Measurements from ENCODE around the gene MYO1H.
"Not testable (repeated sequence)": the region's sequence is repeated elsewhere in the genome, so short reads cannot be mapped to it uniquely, and the experiment has no call there.

Gene MYO1H

DNA sequence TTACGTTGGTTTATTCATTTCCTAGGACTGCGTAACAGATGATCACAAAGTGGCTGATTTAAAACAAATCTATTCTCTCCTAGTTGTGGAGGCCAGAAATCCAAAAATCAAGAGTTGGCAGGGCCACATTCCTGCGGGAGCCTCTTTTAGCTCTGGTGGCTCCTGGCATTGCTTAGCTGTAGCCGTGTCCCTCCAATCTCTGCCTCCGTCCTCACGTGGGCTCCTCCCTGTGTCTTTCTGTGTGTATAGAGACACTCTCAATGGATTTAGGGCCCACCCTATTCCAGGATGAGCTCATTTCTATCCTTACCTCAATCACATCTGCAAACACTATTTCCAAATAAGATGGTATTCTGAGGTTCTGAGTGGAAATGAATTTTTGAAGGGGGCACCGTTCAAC is 86.9 kb downstream of the MYO1H start:
- Histone ChIP-seq H3K27ac (ENCODE audit: low read length) (no peak overlapping the region), H3K9ac (ENCODE audit: low read length in 2 of 2) (no peak overlapping the region), H3K4me3 (ENCODE audit: low read length in 2 of 2) (no peak overlapping the region), H3K36me3 (ENCODE audit: control insufficient read depth in 2 of 2, insufficient read depth in 2 of 2, low read length in 2 of 2) (peaks cover 0 to 4% of the 10 kb centered on the region in 2 donors), H3K27me3 (ENCODE audit: control insufficient read depth in 1 of 2, insufficient read depth in 2 of 2, low read length in 2 of 2) (no peaks in the 10 kb centered on the region), H3K9me3 (ENCODE audit: control insufficient read depth in 2 of 2, low read length in 2 of 2) (no peaks in the 10 kb centered on the region), H3K4me1 (ENCODE audit: control insufficient read depth, insufficient read depth, low read length) (peaks cover 2% of the 10 kb centered on the region)

DNA sequence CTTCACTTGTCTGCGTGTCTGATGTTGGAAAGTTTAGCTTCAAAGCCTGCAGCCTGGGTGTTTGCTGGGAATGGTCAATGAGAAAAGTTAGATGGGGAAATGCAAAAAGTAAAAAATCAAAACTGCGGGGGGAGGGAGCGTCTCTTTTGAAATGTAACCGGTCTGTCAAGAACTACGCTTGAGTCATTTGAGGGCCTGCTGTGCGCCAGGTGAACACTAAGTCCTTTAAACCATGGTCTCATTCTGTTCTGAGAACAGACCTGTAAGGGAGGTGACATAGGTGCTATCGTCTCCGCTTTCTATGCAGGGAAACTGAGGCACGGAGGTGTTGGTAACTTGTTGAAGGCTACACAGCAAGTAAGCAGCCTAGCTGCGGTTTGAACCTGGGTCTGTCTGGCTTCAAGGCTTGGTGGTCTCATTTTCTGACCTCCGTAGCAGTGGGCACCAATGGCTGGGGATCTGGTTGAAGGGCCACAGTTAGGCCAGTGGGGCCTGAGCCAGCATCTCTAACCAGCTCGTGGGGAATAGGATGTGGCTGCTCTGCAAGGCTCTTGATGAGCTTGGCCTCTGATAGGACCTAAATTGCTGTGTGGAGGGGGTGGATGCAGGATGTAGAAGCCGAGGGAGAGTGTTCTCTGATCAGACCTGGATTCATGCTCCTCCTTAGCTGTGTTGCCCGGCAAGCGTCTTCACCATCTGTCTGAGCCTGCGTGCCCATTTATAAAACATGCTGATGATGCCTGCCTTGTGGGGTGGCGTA is 87.9 kb downstream of the MYO1H start:
- Histone ChIP-seq H3K9me3 (ENCODE audit: control insufficient read depth in 2 of 2, low read length in 2 of 2) (no peaks in the 10 kb centered on the region), H3K27ac (ENCODE audit: low read length) (no peak overlapping the region), H3K4me3 (ENCODE audit: low read length in 2 of 2) (no peak overlapping the region), H3K4me1 (ENCODE audit: control insufficient read depth, insufficient read depth, low read length) (peaks cover 2% of the 10 kb centered on the region), H3K36me3 (ENCODE audit: control insufficient read depth in 2 of 2, insufficient read depth in 2 of 2, low read length in 2 of 2) (peaks cover 0 to 5% of the 10 kb centered on the region in 2 donors), H3K9ac (ENCODE audit: low read length in 2 of 2) (no peak overlapping the region), H3K27me3 (ENCODE audit: control insufficient read depth in 1 of 2, insufficient read depth in 2 of 2, low read length in 2 of 2) (no peaks in the 10 kb centered on the region)

DNA sequence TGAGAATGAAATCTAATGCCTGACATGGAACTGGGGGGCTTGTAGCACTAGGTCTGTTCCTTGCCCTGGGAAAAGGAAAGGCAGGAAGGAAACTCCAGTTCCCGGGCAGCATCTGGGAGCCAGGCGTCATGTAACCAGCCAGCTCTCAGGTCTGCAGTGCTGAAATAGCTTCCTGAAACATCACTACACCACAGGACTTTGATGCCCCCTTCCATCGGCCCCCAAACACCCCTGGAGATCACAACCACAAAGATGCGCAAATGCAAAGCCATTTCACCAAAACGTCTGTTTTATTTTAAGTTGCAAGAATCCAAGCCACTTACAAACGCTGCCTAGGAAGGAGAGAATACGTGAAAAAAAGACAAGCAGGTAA is 88.5 kb downstream of the MYO1H start:
- H3K4me3 ChIP-seq (ENCODE audit: low read length in 2 of 2), result no peak overlapping the region
- H3K9ac ChIP-seq (ENCODE audit: low read length in 2 of 2), result no peak overlapping the region
- peaks cover 2% of the 10 kb centered on the region for H3K4me1 ChIP-seq (ENCODE audit: control insufficient read depth, insufficient read depth, low read length)
- H3K36me3 ChIP-seq (ENCODE audit: control insufficient read depth in 2 of 2, insufficient read depth in 2 of 2, low read length in 2 of 2), result peaks cover 0 to 5% of the 10 kb centered on the region in 2 donors
- no peaks in the 10 kb centered on the region for H3K27me3 ChIP-seq (ENCODE audit: control insufficient read depth in 1 of 2, insufficient read depth in 2 of 2, low read length in 2 of 2)
- H3K9me3 ChIP-seq (ENCODE audit: control insufficient read depth in 2 of 2, low read length in 2 of 2), result no peaks in the 10 kb centered on the region
- no peak overlapping the region for H3K27ac ChIP-seq (ENCODE audit: low read length)

DNA sequence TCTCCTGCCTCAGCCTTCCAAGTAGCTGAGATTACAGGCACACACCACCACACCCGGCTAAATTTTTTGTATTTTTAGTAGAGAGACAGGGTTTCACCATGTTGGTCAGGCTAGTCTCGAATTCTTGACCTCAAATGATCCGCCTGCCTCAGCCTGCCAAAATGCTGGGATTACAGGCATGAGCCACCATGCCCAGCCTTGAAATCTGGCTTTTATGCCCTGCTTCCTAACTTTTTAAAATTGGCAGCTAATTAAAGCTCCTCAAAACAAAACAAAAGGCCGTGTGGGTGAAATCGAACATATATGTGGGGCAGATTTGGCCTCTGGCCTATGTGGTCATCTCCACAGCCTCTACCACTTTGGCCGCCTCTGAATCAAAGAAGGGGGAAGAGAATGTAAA is 91.5 kb downstream of the MYO1H start:
- peaks cover 2% of the 10 kb centered on the region for H3K4me1 ChIP-seq (ENCODE audit: control insufficient read depth, insufficient read depth, low read length)
- H3K4me3 ChIP-seq (ENCODE audit: low read length in 2 of 2), result no peak overlapping the region
- H3K27ac ChIP-seq (ENCODE audit: low read length), result no peak overlapping the region
- no peaks in the 10 kb centered on the region for H3K9me3 ChIP-seq (ENCODE audit: control insufficient read depth in 2 of 2, low read length in 2 of 2)
- H3K9ac ChIP-seq (ENCODE audit: low read length in 2 of 2), result no peak overlapping the region
- peaks cover 2 to 8% of the 10 kb centered on the region in 2 donors for H3K36me3 ChIP-seq (ENCODE audit: control insufficient read depth in 2 of 2, insufficient read depth in 2 of 2, low read length in 2 of 2)
- no peaks in the 10 kb centered on the region for H3K27me3 ChIP-seq (ENCODE audit: control insufficient read depth in 1 of 2, insufficient read depth in 2 of 2, low read length in 2 of 2)

DNA sequence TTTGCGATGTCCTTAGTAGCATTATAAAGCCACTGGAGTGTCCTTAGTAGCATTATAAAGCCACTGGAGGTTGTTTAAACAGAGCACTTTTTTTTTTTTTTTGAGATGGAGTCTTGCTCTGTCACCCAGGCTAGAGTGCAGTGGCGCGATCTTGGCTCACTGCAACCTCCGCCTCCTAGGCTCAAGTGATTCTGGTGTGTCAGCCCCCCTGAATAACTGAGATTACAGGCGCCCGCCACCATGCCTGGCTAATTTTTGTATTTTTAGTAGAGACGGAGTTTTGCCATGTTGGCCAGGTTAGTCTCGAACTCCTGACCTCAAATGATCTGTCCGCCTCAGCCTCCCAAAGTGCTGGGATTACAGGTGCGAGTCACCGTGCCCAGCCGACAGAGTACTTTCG is 92.3 kb downstream of the MYO1H start:
- not testable (repeated sequence) for H3K27me3 ChIP-seq (ENCODE audit: control insufficient read depth in 1 of 2, insufficient read depth in 2 of 2, low read length in 2 of 2); H3K9ac ChIP-seq (ENCODE audit: low read length in 2 of 2); H3K9me3 ChIP-seq (ENCODE audit: control insufficient read depth in 2 of 2, low read length in 2 of 2); H3K27ac ChIP-seq (ENCODE audit: low read length); H3K4me3 ChIP-seq (ENCODE audit: low read length in 2 of 2); H3K4me1 ChIP-seq (ENCODE audit: control insufficient read depth, insufficient read depth, low read length)
- H3K36me3 ChIP-seq (ENCODE audit: control insufficient read depth in 2 of 2, insufficient read depth in 2 of 2, low read length in 2 of 2), result peaks cover 5 to 15% of the 10 kb centered on the region in 2 donors

DNA sequence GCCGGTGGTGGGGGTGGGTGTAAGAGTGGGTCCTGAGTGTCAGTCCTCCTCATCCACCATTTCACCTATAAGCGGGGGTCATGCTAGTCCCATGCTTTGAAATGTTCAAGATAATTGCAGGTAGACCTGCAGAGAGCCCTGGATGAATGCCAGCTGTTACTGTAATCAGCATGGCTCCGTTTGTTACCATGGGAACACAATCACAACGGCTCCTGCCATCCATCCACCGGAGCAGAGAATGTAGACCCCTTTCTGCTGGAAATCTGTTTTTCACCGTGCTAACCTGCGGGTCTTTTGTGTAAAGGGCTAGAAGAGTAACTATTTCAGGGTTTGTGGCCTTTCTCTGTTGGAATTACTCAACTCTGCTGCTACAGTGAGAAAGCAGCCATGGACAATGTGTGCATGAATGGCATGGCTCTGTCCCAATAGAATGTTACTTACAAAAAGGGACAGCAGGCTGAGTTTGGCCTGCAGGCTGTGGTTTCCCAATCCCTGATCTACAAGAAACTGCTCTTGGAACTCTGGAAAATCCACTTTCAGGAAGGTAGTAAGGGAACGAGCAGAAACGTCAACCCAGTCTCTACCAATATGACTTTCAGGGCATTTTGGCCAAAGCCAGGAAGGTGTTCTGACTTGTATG is 93.3 kb downstream of the MYO1H start:
- Histone ChIP-seq H3K4me3 (ENCODE audit: low read length in 2 of 2) (no peak overlapping the region), H3K27me3 (ENCODE audit: control insufficient read depth in 1 of 2, insufficient read depth in 2 of 2, low read length in 2 of 2) (no peaks in the 10 kb centered on the region), H3K4me1 (ENCODE audit: control insufficient read depth, insufficient read depth, low read length) (no peaks in the 10 kb centered on the region), H3K9me3 (ENCODE audit: control insufficient read depth in 2 of 2, low read length in 2 of 2) (no peaks in the 10 kb centered on the region), H3K36me3 (ENCODE audit: control insufficient read depth in 2 of 2, insufficient read depth in 2 of 2, low read length in 2 of 2) (peaks cover 9 to 16% of the 10 kb centered on the region in 2 donors), H3K9ac (ENCODE audit: low read length in 2 of 2) (no peak overlapping the region), H3K27ac (ENCODE audit: low read length) (peak overlapping the region; percentile 18)

DNA sequence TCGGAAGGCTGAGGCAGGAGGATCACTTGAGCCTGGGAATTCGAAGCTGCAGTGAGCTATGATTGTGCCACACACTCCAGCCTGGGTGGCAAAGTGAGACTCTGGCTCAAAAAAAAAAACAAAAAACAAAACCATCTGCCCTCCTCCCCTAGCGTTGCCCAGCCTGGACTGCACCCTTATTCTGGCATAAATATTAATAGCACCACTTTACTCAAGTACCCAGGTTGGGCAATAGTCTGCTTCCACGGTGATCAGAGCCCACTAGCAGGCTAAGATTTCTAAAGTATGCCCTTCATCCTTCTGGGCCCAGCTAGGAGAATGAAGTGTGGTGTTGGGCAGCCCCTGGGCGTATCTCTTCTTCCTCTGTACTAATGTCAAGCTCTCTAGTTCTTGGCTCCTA is 96.1 kb downstream of the MYO1H start:
- peaks cover 9% of the 10 kb centered on the region for H3K4me1 ChIP-seq (ENCODE audit: control insufficient read depth, insufficient read depth, low read length)
- H3K4me3 ChIP-seq (ENCODE audit: low read length in 2 of 2), result no peak overlapping the region
- H3K36me3 ChIP-seq (ENCODE audit: control insufficient read depth in 2 of 2, insufficient read depth in 2 of 2, low read length in 2 of 2), result peaks cover 24 to 36% of the 10 kb centered on the region in 2 donors
- H3K27ac ChIP-seq (ENCODE audit: low read length), result no peak overlapping the region
- no peak overlapping the region for H3K9ac ChIP-seq (ENCODE audit: low read length in 2 of 2)
- H3K9me3 ChIP-seq (ENCODE audit: control insufficient read depth in 2 of 2, low read length in 2 of 2), result no peaks in the 10 kb centered on the region
- no peaks in the 10 kb centered on the region for H3K27me3 ChIP-seq (ENCODE audit: control insufficient read depth in 1 of 2, insufficient read depth in 2 of 2, low read length in 2 of 2)

DNA sequence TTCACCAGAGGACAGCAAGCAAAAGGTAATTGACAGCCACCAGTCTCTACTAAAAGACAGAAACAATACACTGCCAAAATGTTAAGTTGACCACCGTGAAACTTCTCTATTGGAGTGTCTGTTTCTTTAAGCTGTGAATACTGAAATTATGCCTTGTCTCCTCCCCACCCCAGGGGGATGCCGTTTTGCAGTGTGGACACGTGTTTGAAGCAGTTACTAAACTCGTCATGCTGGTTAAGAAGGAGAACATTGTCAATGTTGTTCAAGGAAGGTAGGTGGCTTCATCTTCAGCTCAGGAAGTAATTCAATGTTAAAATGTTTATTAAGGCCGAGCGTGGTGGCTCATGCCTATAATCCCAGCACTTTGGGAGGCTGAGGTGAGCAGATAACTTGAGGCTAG is 96.6 kb downstream of the MYO1H start:
- Histone ChIP-seq H3K27me3 (ENCODE audit: control insufficient read depth in 1 of 2, insufficient read depth in 2 of 2, low read length in 2 of 2) (no peaks in the 10 kb centered on the region), H3K4me1 (ENCODE audit: control insufficient read depth, insufficient read depth, low read length) (peaks cover 11% of the 10 kb centered on the region), H3K9ac (ENCODE audit: low read length in 2 of 2) (no peak overlapping the region), H3K4me3 (ENCODE audit: low read length in 2 of 2) (no peak overlapping the region), H3K27ac (ENCODE audit: low read length) (no peak overlapping the region), H3K36me3 (ENCODE audit: control insufficient read depth in 2 of 2, insufficient read depth in 2 of 2, low read length in 2 of 2) (peaks cover 29 to 39% of the 10 kb centered on the region in 2 donors), H3K9me3 (ENCODE audit: control insufficient read depth in 2 of 2, low read length in 2 of 2) (no peaks in the 10 kb centered on the region)

DNA sequence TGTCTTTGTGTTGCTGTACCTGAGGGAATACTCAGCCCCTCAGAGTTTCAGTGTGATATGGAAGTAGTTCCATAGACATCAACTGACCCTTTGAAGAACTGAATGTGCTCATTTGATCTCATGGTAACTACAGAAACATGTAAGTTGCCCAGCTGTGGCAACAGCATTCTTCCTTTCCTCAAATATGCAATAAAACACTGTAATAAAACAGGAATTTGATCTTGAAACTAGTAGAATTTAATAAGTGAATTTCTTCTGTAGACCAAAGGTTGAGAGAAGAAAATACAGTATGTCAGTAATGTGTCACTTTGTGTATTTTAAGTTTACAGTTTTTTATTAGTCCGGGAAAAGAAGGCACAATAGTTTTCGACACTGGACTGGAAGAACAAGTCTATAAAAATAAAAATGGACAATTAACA is 97.5 kb downstream of the MYO1H start:
- Histone ChIP-seq H3K9ac (ENCODE audit: low read length in 2 of 2) (no peak overlapping the region), H3K36me3 (ENCODE audit: control insufficient read depth in 2 of 2, insufficient read depth in 2 of 2, low read length in 2 of 2) (peaks cover 29 to 37% of the 10 kb centered on the region in 2 donors), H3K9me3 (ENCODE audit: control insufficient read depth in 2 of 2, low read length in 2 of 2) (no peaks in the 10 kb centered on the region), H3K4me3 (ENCODE audit: low read length in 2 of 2) (no peak overlapping the region), H3K4me1 (ENCODE audit: control insufficient read depth, insufficient read depth, low read length) (peaks cover 13% of the 10 kb centered on the region), H3K27me3 (ENCODE audit: control insufficient read depth in 1 of 2, insufficient read depth in 2 of 2, low read length in 2 of 2) (no peaks in the 10 kb centered on the region), H3K27ac (ENCODE audit: low read length) (no peak overlapping the region)

DNA sequence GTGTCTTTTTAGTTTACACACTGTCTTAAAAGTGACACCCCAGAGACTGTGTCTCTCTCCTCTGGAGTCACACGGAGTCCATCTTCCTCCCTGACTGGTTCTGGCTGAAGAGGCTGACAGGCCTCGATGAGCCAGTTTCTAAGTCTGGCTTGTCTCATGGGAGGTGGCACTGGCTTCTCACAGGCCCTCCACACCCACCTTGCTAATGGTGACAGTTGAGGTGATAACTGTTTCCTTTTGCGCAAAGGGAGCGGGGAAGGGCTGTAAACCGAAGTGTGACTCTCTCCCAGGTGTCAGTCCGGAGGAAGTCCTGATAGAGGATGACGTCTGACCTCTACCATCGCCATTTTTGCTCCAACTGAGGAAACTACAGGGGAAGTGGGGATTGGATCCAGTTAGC is 99.2 kb downstream of the MYO1H start:
- Histone ChIP-seq H3K4me1 (ENCODE audit: control insufficient read depth, insufficient read depth, low read length) (peaks cover 30% of the 10 kb centered on the region), H3K9me3 (ENCODE audit: control insufficient read depth in 2 of 2, low read length in 2 of 2) (no peaks in the 10 kb centered on the region), H3K9ac (ENCODE audit: low read length in 2 of 2) (no peak overlapping the region), H3K4me3 (ENCODE audit: low read length in 2 of 2) (no peak overlapping the region), H3K36me3 (ENCODE audit: control insufficient read depth in 2 of 2, insufficient read depth in 2 of 2, low read length in 2 of 2) (peaks cover 35 to 49% of the 10 kb centered on the region in 2 donors), H3K27ac (ENCODE audit: low read length) (no peak overlapping the region), H3K27me3 (ENCODE audit: control insufficient read depth in 1 of 2, insufficient read depth in 2 of 2, low read length in 2 of 2) (no peaks in the 10 kb centered on the region)

DNA sequence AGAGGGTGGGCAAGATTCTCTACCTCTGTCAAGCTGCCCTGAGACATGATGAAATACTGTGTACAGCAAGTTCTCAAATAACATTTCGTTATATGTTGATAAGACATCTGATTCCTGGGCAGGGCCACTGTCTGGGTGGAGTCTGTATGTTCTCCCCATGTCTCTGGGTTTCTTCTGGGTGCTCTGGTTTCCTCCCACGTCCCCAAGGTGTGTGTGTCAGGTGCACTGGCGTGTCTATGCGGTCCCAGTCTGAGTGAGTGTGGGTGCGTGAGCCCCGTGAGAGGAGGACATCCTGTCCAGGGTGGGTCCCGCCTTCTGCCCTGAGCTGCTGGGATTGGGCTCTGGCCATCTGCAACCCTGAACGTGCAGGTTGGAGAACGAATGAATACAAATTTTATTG is 99.8 kb downstream of the MYO1H start:
- no peaks in the 10 kb centered on the region for H3K9me3 ChIP-seq (ENCODE audit: control insufficient read depth in 2 of 2, low read length in 2 of 2)
- peaks cover 39 to 52% of the 10 kb centered on the region in 2 donors for H3K36me3 ChIP-seq (ENCODE audit: control insufficient read depth in 2 of 2, insufficient read depth in 2 of 2, low read length in 2 of 2)
- H3K4me3 ChIP-seq (ENCODE audit: low read length in 2 of 2), result no peak overlapping the region
- H3K27ac ChIP-seq (ENCODE audit: low read length), result no peak overlapping the region
- H3K27me3 ChIP-seq (ENCODE audit: control insufficient read depth in 1 of 2, insufficient read depth in 2 of 2, low read length in 2 of 2), result no peaks in the 10 kb centered on the region
- peaks cover 36% of the 10 kb centered on the region for H3K4me1 ChIP-seq (ENCODE audit: control insufficient read depth, insufficient read depth, low read length)
- no peak overlapping the region for H3K9ac ChIP-seq (ENCODE audit: low read length in 2 of 2)

Data from stomach smooth muscle (tissue), 2 donors.